ENCODE results near the gene LRRC71.

GRCh38 chr1:156914440-156914856, 6.0 kb upstream of the LRRC71 start:
- TF ChIP-seq CTCF (IDR thresholded peaks at IDR 0.05): no peak
- TF ChIP-seq POLR2A (IDR thresholded peaks at IDR 0.05): no peak

Data from lower leg skin (tissue), 3 donors.